ENCODE results near the gene MAGI2. TPM values are rescaled to one million over a fixed set of nuclear protein-coding genes. Genes with fewer than 3 reads are reported as not detected.
"Not testable (repeated sequence)": the region's sequence is repeated elsewhere in the genome, so short reads cannot be mapped to it uniquely, and the experiment has no call there.

The MAGI2 gene
- total and polyA plus RNA-seq, 4 donors, result 0.37 to 4.1 (median 1.4) TPM

DNA sequence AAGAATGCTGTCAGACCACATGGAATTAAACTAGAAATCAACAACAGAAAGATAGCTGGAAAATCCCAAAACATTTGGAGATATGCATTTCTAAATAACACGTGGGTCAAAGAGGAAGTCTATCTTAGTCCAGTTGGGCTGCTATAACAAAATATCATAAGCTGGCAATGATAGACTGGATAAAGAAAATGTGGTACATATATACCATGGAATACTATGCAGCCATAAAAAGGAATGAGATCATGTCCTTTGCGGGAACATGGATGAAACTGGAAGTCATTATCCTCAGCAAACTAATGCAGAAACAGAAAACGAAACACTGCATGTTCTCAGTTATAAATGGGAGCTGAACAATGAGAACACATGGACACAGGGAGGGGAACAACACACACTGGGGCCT is 1454.3 kb downstream of the MAGI2 start:
- H3K4me1 ChIP-seq (ENCODE audit: control insufficient read depth in 4 of 4, insufficient read depth in 4 of 4, low read length in 3 of 4); H3K27me3 ChIP-seq (ENCODE audit: control insufficient read depth in 4 of 4, insufficient read depth in 4 of 4, low read length in 3 of 4); DNase-seq (ENCODE audit: low spot score); H3K9me3 ChIP-seq (ENCODE audit: control insufficient read depth in 4 of 4, low read length in 3 of 4); H3K27ac ChIP-seq (ENCODE audit: low read depth in 1 of 2, low read length in 2 of 2); H3K4me3 ChIP-seq (ENCODE audit: low read depth in 1 of 3, low read length in 3 of 3); H3K36me3 ChIP-seq (ENCODE audit: control insufficient read depth in 4 of 4, insufficient read depth in 3 of 4, low read depth in 1 of 4, low read length in 3 of 4); H3K9ac ChIP-seq (ENCODE audit: low read depth in 1 of 2, low read length in 2 of 2): not testable (repeated sequence)
- WGBS, result 88% methylated on average over 3 of the region's 3 CpGs

DNA sequence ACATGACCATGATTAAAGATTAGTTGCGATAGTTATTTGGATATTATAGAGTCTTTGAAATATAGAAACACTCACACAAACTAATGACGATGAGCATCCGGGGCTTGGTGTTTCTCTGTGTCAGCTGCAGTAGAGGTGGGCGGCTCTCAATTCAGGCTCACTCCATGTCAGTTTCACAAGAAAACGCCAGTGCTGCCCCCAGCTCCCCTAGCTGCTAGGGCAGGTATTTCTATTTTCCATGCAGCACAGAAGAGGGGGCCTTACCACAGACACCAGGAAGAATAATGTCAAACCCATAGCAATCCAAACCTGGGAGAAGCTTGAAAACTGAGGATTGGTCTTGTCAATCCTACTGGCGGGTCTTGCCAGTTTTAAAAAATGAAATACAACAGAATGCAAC is 1457.8 kb downstream of the MAGI2 start:
- 73% methylated on average over 6 of the region's 6 CpGs for WGBS
- Histone ChIP-seq H3K9me3 (ENCODE audit: control insufficient read depth in 4 of 4, low read length in 3 of 4) (no peaks in the 10 kb centered on the region), H3K27ac (ENCODE audit: low read depth in 1 of 2, low read length in 2 of 2) (no peak overlapping the region), H3K27me3 (ENCODE audit: control insufficient read depth in 4 of 4, insufficient read depth in 4 of 4, low read length in 3 of 4) (no peaks in the 10 kb centered on the region), H3K9ac (ENCODE audit: low read depth in 1 of 2, low read length in 2 of 2) (no peak overlapping the region), H3K4me1 (ENCODE audit: control insufficient read depth in 4 of 4, insufficient read depth in 4 of 4, low read length in 3 of 4) (no peaks in the 10 kb centered on the region), H3K36me3 (ENCODE audit: control insufficient read depth in 4 of 4, insufficient read depth in 3 of 4, low read depth in 1 of 4, low read length in 3 of 4) (no peaks in the 10 kb centered on the region), H3K4me3 (ENCODE audit: low read depth in 1 of 3, low read length in 3 of 3) (no peak overlapping the region)
- TF ChIP-seq, protein P1, sequence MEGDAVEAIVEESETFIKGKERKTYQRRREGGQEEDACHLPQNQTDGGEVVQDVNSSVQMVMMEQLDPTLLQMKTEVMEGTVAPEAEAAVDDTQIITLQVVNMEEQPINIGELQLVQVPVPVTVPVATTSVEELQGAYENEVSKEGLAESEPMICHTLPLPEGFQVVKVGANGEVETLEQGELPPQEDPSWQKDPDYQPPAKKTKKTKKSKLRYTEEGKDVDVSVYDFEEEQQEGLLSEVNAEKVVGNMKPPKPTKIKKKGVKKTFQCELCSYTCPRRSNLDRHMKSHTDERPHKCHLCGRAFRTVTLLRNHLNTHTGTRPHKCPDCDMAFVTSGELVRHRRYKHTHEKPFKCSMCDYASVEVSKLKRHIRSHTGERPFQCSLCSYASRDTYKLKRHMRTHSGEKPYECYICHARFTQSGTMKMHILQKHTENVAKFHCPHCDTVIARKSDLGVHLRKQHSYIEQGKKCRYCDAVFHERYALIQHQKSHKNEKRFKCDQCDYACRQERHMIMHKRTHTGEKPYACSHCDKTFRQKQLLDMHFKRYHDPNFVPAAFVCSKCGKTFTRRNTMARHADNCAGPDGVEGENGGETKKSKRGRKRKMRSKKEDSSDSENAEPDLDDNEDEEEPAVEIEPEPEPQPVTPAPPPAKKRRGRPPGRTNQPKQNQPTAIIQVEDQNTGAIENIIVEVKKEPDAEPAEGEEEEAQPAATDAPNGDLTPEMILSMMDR (IDR thresholded peaks at IDR 0.05; ENCODE audit: low read depth, low read length, missing input control), result no peak
- TF ChIP-seq FOXA2 (IDR thresholded peaks at IDR 0.05) (no peak), HNF4G (IDR thresholded peaks at IDR 0.05) (no peak), GABPA (IDR thresholded peaks at IDR 0.05 in 1 of 2, conservative IDR thresholded peaks at IDR 0.05 in 1 of 2) (no peak), SP1 (IDR thresholded peaks at IDR 0.05) (no peak), TAF1 (conservative IDR thresholded peaks at IDR 0.05) (no peak), YY1 (IDR thresholded peaks at IDR 0.05) (no peak), JUND (IDR thresholded peaks at IDR 0.05) (no peak), NR2F2 (IDR thresholded peaks at IDR 0.05) (no peak), RXRA (IDR thresholded peaks at IDR 0.05) (no peak)
- TF ChIP-seq, protein P2, sequence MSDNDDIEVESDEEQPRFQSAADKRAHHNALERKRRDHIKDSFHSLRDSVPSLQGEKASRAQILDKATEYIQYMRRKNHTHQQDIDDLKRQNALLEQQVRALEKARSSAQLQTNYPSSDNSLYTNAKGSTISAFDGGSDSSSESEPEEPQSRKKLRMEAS (IDR thresholded peaks at IDR 0.05), result no peak
- TF ChIP-seq, protein P3, sequence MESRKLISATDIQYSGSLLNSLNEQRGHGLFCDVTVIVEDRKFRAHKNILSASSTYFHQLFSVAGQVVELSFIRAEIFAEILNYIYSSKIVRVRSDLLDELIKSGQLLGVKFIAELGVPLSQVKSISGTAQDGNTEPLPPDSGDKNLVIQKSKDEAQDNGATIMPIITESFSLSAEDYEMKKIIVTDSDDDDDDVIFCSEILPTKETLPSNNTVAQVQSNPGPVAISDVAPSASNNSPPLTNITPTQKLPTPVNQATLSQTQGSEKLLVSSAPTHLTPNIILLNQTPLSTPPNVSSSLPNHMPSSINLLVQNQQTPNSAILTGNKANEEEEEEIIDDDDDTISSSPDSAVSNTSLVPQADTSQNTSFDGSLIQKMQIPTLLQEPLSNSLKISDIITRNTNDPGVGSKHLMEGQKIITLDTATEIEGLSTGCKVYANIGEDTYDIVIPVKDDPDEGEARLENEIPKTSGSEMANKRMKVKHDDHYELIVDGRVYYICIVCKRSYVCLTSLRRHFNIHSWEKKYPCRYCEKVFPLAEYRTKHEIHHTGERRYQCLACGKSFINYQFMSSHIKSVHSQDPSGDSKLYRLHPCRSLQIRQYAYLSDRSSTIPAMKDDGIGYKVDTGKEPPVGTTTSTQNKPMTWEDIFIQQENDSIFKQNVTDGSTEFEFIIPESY (IDR thresholded peaks at IDR 0.05), result no peak
- TF ChIP-seq, protein P4, sequence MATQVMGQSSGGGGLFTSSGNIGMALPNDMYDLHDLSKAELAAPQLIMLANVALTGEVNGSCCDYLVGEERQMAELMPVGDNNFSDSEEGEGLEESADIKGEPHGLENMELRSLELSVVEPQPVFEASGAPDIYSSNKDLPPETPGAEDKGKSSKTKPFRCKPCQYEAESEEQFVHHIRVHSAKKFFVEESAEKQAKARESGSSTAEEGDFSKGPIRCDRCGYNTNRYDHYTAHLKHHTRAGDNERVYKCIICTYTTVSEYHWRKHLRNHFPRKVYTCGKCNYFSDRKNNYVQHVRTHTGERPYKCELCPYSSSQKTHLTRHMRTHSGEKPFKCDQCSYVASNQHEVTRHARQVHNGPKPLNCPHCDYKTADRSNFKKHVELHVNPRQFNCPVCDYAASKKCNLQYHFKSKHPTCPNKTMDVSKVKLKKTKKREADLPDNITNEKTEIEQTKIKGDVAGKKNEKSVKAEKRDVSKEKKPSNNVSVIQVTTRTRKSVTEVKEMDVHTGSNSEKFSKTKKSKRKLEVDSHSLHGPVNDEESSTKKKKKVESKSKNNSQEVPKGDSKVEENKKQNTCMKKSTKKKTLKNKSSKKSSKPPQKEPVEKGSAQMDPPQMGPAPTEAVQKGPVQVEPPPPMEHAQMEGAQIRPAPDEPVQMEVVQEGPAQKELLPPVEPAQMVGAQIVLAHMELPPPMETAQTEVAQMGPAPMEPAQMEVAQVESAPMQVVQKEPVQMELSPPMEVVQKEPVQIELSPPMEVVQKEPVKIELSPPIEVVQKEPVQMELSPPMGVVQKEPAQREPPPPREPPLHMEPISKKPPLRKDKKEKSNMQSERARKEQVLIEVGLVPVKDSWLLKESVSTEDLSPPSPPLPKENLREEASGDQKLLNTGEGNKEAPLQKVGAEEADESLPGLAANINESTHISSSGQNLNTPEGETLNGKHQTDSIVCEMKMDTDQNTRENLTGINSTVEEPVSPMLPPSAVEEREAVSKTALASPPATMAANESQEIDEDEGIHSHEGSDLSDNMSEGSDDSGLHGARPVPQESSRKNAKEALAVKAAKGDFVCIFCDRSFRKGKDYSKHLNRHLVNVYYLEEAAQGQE (IDR thresholded peaks at IDR 0.05), result no peak
- no peak for DNase-seq (ENCODE audit: low spot score)

Measured in liver (tissue), 9 donors.